ENCODE data around the gene RTP1. TPM values are rescaled to one million over a fixed set of nuclear protein-coding genes. Genes with fewer than 3 reads are reported as not detected.
A peak's percentile ranks its signal among the peaks of the same experiment; 100 is the strongest.

The RTP1 gene
- total RNA-seq, 1 donor from 2014 or later, result not detected

- Histone ChIP-seq H3K4me1 (no peaks in the 10 kb centered on the region), H3K27ac (no peak overlapping the region), H3K27me3 (ENCODE audit: low read depth) (no peaks in the 10 kb centered on the region), H3K9me3 (no peaks in the 10 kb centered on the region), H3K4me3 (no peak overlapping the region), H3K36me3 (no peaks in the 10 kb centered on the region)
- no peak for TF ChIP-seq CTCF (IDR thresholded peaks at IDR 0.05)
- DNase-seq (no peak), ATAC-seq (peak in 1 of 2 donors; percentile 23)
- intact Hi-C loops (cut with DNase I), result loop anchor here (10.0 kb wide), 1 partner anchor 447 kb away; the partner anchor contains the start of gene SST
Measured at GRCh38 chr3:187227658-187228258, 30.5 kb downstream of the RTP1 start.

- H3K27ac ChIP-seq, result no peak overlapping the region
- no peaks in the 10 kb centered on the region for H3K9me3 ChIP-seq
- no peaks in the 10 kb centered on the region for H3K4me1 ChIP-seq
- no peak overlapping the region for H3K4me3 ChIP-seq
- no peaks in the 10 kb centered on the region for H3K36me3 ChIP-seq
- ATAC-seq (peak in 1 of 2 donors; percentile 18), DNase-seq (no peak)
- H3K27me3 ChIP-seq (ENCODE audit: low read depth), result no peaks in the 10 kb centered on the region
- no peak for TF ChIP-seq CTCF (IDR thresholded peaks at IDR 0.05)
- intact Hi-C loops (cut with DNase I), result loop anchor here (10.0 kb wide), 1 partner anchor 446 kb away; the partner anchor contains the start of gene SST
Measured at GRCh38 chr3:187228740-187229139, 31.5 kb downstream of the RTP1 start.

- ATAC-seq (no peak), DNase-seq (no peak)
- intact Hi-C loops (cut with DNase I), result no loop called here
- Histone ChIP-seq H3K27ac (no peak overlapping the region), H3K9me3 (no peaks in the 10 kb centered on the region), H3K4me1 (no peaks in the 10 kb centered on the region), H3K4me3 (no peak overlapping the region), H3K36me3 (no peaks in the 10 kb centered on the region), H3K27me3 (ENCODE audit: low read depth) (no peaks in the 10 kb centered on the region)
- TF ChIP-seq CTCF (IDR thresholded peaks at IDR 0.05), result no peak
Measured at GRCh38 chr3:187230011-187230410, 32.7 kb downstream of the RTP1 start.

GRCh38 chr3:187236962-187237361, 39.7 kb downstream of the RTP1 start:
- no peaks in the 10 kb centered on the region for H3K9me3 ChIP-seq
- no peaks in the 10 kb centered on the region for H3K27me3 ChIP-seq (ENCODE audit: low read depth)
- ATAC-seq (no peak), DNase-seq (no peak)
- H3K36me3 ChIP-seq, result no peaks in the 10 kb centered on the region
- no peak overlapping the region for H3K4me3 ChIP-seq
- intact Hi-C loops (cut with DNase I), result no loop called here
- TF ChIP-seq CTCF (IDR thresholded peaks at IDR 0.05), result no peak
- H3K27ac ChIP-seq, result no peak overlapping the region
- H3K4me1 ChIP-seq, result no peaks in the 10 kb centered on the region

- H3K9me3 ChIP-seq, result no peaks in the 10 kb centered on the region
- DNase-seq (no peak), ATAC-seq (no peak)
- intact Hi-C loops (cut with DNase I), result no loop called here
- no peak overlapping the region for H3K27ac ChIP-seq
- H3K4me3 ChIP-seq, result no peak overlapping the region
- no peaks in the 10 kb centered on the region for H3K4me1 ChIP-seq
- no peaks in the 10 kb centered on the region for H3K36me3 ChIP-seq
- TF ChIP-seq CTCF (IDR thresholded peaks at IDR 0.05), result no peak
- H3K27me3 ChIP-seq (ENCODE audit: low read depth), result no peaks in the 10 kb centered on the region
Measured at GRCh38 chr3:187237741-187238140, 40.5 kb downstream of the RTP1 start.

All from lower lobe of right lung (tissue), 2 donors.